GM23248 (cell line): Measurements from ENCODE around the gene ACOD1. TPM values are rescaled to one million over a fixed set of nuclear protein-coding genes. Genes with fewer than 3 reads are reported as not detected.
A peak's percentile ranks its signal among the peaks of the same experiment; 100 is the strongest.
"Not testable (repeated sequence)": the region's sequence is repeated elsewhere in the genome, so short reads cannot be mapped to it uniquely, and the experiment has no call there.

Experiments
- DNase-seq: peaks from one replicate; pipeline ENCODE4 v3.0.0-alpha.2; 2015
- H2AFZ ChIP-seq: fragments of 200-600 bp; sonication (generic); 2 replicates; pipeline ENCODE4 v1.6.1; 2016; ENCODE audit warnings: antibody characterized with exemption
- H3F3A ChIP-seq: fragments of 200-600 bp; sonication (generic); 2 replicates; pipeline ENCODE4 v1.6.1; 2016; ENCODE audit warnings: mild to moderate bottlenecking, antibody characterized with exemption, mixed run types; ENCODE audit not compliant: insufficient read depth
- H3K27ac ChIP-seq: fragments of 200-600 bp; sonication (generic); 2 replicates; pipeline ENCODE4 v1.5.1; 2016; ENCODE audit warnings: mild to moderate bottlenecking
- H3K27me3 ChIP-seq: fragments of 200-600 bp; sonication (generic); replicated peaks from 2 replicates; pipeline ENCODE4 v1.6.1; 2016; ENCODE audit warnings: mild to moderate bottlenecking; ENCODE audit not compliant: insufficient read depth
- H3K36me3 ChIP-seq: fragments of 200-600 bp; sonication (generic); 2 replicates; pipeline ENCODE4 v1.6.1; 2016; ENCODE audit warnings: low read depth, mild to moderate bottlenecking
- H3K4me1 ChIP-seq: fragments of 200-600 bp; sonication (generic); 2 replicates; pipeline ENCODE4 v1.6.1; 2016; ENCODE audit warnings: mild to moderate bottlenecking; ENCODE audit not compliant: insufficient read depth
- H3K4me2 ChIP-seq: fragments of 200-600 bp; sonication (generic); one replicate; pipeline ENCODE4 v1.6.1; 2016; ENCODE audit warnings: mild to moderate bottlenecking; ENCODE audit not compliant: unreplicated experiment
- H3K4me3 ChIP-seq: fragments of 200-600 bp; sonication (generic); 2 replicates; pipeline ENCODE4 v1.5.1; 2016; ENCODE audit warnings: mild to moderate bottlenecking
- H3K79me2 ChIP-seq: fragments of 200-600 bp; sonication (generic); 2 replicates; pipeline ENCODE4 v1.6.1; 2016; ENCODE audit warnings: mild to moderate bottlenecking; ENCODE audit not compliant: insufficient read depth
- H3K9ac ChIP-seq: fragments of 200-600 bp; sonication (generic); 2 replicates; pipeline ENCODE4 v1.6.1; 2016; ENCODE audit warnings: mild to moderate bottlenecking
- H3K9me2 ChIP-seq: fragments of 200-600 bp; sonication (generic); 2 replicates; pipeline ENCODE4 v1.6.1; 2016; ENCODE audit warnings: mixed run types, mild to moderate bottlenecking, moderate library complexity; ENCODE audit not compliant: insufficient read depth
- H3K9me3 ChIP-seq: fragments of 200-600 bp; sonication (generic); one replicate; pipeline ENCODE4 v1.6.1; 2017; ENCODE audit warnings: low read depth
- H4K20me1 ChIP-seq: fragments of 200-600 bp; sonication (generic); 2 replicates; pipeline ENCODE4 v1.6.0; 2016; ENCODE audit not compliant: insufficient read depth
- EZH2 ChIP-seq: fragments of 200-600 bp; sonication (generic); IDR thresholded peaks from 2 replicates; pipeline ENCODE4 v1.6.1; 2018; ENCODE audit warnings: antibody characterized with exemption, mild to moderate bottlenecking; ENCODE audit not compliant: insufficient read depth, poor library complexity, severe bottlenecking
- EZH2phosphoT487 ChIP-seq: fragments of 200-600 bp; sonication (generic); IDR thresholded peaks from 2 replicates; pipeline ENCODE4 v1.6.1; 2018; ENCODE audit warnings: antibody characterized with exemption, moderate library complexity, mild to moderate bottlenecking, low read depth; ENCODE audit not compliant: insufficient read depth
- WGBS, 2 experiments: methylation state at CpG; one replicate each; pipeline ENCODE4 v1.1.6; 2015 to 2017; ENCODE audit warnings: low lambda C conversion rate in 2 of 2, low coverage in 1 of 2; ENCODE audit errors: missing lambda C conversion rate in 2 of 2; 5-methylcytosine and 5-hydroxymethylcytosine counted together
- in situ Hi-C: fragments of 300-500 bp; cut with MboI; formaldehyde crosslinking; loops from 2 replicates; pipeline ENCODE4 v1.15.0; 2020
- polyA plus RNA-seq: library from polyadenylated mRNA; unstranded; fragments of >200 nt; fragmentation: Nextera tagmentation; extraction: Ambion mirVana; gene quantifications from 2 replicates; pipeline ENCODE4 v1.2.1, GENCODE V29; 2016
- total RNA-seq: library from RNA; depleted of rRNA; stranded (reverse); fragments of >200 nt; shearing (Covaris generic); gene quantifications from 2 replicates; pipeline ENCODE4 v1.2.3, GENCODE V29; 2014

Gene ACOD1
- total and polyA plus RNA-seq, 2 experiments from 2014 or later: not detected

DNA sequence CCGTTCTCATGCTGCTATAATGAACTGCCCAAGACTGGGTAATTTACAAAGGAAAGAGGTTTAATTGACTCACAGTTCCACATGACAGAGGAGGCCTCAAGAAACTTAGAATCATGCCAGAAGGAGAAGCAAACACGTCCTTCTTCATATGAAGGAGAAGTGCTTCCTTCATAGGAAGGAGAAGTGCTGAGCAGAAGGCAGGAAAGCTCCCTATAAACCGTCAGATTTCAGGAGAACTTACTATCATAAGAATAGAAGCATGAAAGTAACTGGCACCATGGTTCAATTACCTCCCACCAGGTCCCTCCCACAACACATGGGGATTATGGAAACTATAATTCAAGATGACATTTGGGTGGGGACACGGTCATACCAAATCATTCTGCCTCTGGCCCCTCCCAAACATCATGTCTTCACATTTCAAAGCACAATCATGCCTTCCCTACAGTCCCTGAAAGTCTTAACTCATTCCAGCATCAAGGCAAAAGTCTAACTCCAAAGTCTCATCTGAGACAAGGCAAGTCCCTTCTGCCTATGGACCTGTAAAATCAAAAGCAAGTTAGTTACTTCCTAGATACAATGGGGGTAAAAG is 10.6 kb downstream of the ACOD1 start:
- Histone ChIP-seq H3K79me2 (no peaks in the 10 kb centered on the region), H2AFZ (no peak overlapping the region), H3K4me2 (no peak overlapping the region), H3K36me3 (no peaks in the 10 kb centered on the region), H4K20me1 (no peaks in the 10 kb centered on the region), H3K27me3 (no peaks in the 10 kb centered on the region), H3K4me1 (no peaks in the 10 kb centered on the region), H3K27ac (no peak overlapping the region), H3K9me2 (no peaks in the 10 kb centered on the region), H3F3A (no peaks in the 10 kb centered on the region), H3K9ac (no peak overlapping the region), H3K4me3 (no peak overlapping the region), H3K9me3 (no peaks in the 10 kb centered on the region)
- in situ Hi-C loops: no loop called here
- no peak for TF ChIP-seq EZH2
- no peak for TF ChIP-seq EZH2phosphoT487
- WGBS, 2 experiments: 48 to 59% methylated on average over 4 of the region's 4 CpGs
- no peak for DNase-seq

- H3K27me3 ChIP-seq, H3K4me3 ChIP-seq, H2AFZ ChIP-seq, H3F3A ChIP-seq, H3K79me2 ChIP-seq, H3K9me3 ChIP-seq, H4K20me1 ChIP-seq, in situ Hi-C loops, H3K9ac ChIP-seq, H3K9me2 ChIP-seq, H3K27ac ChIP-seq, H3K4me2 ChIP-seq, H3K4me1 ChIP-seq, H3K36me3 ChIP-seq, DNase-seq: not testable (repeated sequence)
Observed at GRCh38 chr13:76959734-76960133, 11.4 kb downstream of the ACOD1 start.

DNA sequence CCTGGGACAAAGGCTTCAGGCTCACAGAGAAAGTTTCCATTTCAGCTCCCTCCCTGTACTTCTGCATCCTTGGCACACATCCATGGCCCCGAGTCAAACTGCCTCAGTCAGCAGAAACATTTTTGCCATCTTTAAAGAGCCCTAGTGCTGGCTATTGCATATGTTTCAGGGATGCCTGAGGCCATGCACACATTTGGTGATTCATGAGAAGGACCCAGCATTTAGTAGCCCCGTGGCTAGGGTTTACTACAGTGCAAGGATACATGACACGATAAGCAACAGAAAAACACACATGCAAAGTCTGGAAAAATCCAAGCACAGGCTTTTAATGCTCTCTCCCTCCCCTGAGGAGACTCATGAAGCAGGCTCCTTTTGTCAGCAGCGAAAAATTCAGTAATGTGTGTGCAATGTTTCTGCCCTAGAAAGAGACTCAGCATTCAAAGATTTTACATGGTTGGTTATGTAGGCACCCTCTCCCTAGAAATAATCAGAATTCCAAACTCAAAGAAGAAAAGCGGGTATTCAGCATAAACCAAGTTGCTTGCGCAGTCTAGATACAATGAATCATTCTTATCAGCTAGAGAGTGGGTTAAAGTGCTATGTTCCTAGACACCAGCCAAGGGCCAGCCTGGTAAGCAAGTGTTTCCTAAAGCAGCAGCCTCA is 17.6 kb downstream of the ACOD1 start:
- H3K4me2 ChIP-seq: peak overlapping the region; percentile 52
- TF ChIP-seq EZH2phosphoT487 (no peak), EZH2 (no peak)
- no peak overlapping the region for H3K4me3 ChIP-seq
- no peaks in the 10 kb centered on the region for H3K79me2 ChIP-seq
- WGBS, 2 experiments: 28% methylated on average over 6 of the region's 6 CpGs
- H3K36me3 ChIP-seq: no peaks in the 10 kb centered on the region
- H3K27ac ChIP-seq: no peak overlapping the region
- in situ Hi-C loops: no loop called here
- no peaks in the 10 kb centered on the region for H4K20me1 ChIP-seq
- H3K9me2 ChIP-seq: no peaks in the 10 kb centered on the region
- H2AFZ ChIP-seq: peak overlapping the region; percentile 5
- no peak overlapping the region for H3K9ac ChIP-seq
- DNase-seq: peak; percentile 78
- H3K27me3 ChIP-seq: no peaks in the 10 kb centered on the region
- no peaks in the 10 kb centered on the region for H3K9me3 ChIP-seq
- peaks cover 11% of the 10 kb centered on the region; the same call in 1 of the 2 replicates for H3F3A ChIP-seq
- H3K4me1 ChIP-seq: peaks cover 11% of the 10 kb centered on the region

DNA sequence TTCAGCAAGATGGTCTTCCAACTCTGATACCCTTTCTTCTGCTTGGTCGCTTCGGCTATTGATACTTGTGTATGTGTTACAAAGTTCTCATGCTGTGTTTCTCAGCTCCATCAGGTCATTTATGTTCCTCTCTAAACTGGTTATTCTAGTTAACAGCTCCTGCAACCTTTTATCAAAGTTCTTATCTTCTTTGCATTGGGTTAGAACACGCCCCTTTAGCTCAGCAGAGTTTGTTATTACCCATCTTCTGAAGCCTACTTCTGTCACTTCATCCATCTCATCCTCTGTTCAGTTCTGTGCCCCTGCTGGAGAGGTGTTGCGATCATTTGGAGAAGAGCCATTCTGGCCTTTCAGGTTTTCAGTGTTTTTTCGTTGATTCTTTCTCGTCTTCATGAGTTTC is 18.7 kb downstream of the ACOD1 start:
- no peaks in the 10 kb centered on the region for H3K9me2 ChIP-seq
- no peak overlapping the region for H3K27ac ChIP-seq
- H3K9ac ChIP-seq: no peak overlapping the region
- H3K27me3 ChIP-seq: no peaks in the 10 kb centered on the region
- H2AFZ ChIP-seq: no peak overlapping the region
- no peaks in the 10 kb centered on the region for H4K20me1 ChIP-seq
- H3K4me1 ChIP-seq: peaks cover 11% of the 10 kb centered on the region
- no peaks in the 10 kb centered on the region for H3K9me3 ChIP-seq
- peaks cover 11% of the 10 kb centered on the region; the same call in 1 of the 2 replicates for H3F3A ChIP-seq
- H3K36me3 ChIP-seq: no peaks in the 10 kb centered on the region
- no peak for TF ChIP-seq EZH2phosphoT487
- no peak for TF ChIP-seq EZH2
- no peak overlapping the region for H3K4me3 ChIP-seq
- H3K79me2 ChIP-seq: no peaks in the 10 kb centered on the region
- H3K4me2 ChIP-seq: no peak overlapping the region
- DNase-seq: no peak
- WGBS, 2 experiments: 92 to 93% methylated on average over 6 of the region's 6 CpGs
- in situ Hi-C loops: no loop called here

DNA sequence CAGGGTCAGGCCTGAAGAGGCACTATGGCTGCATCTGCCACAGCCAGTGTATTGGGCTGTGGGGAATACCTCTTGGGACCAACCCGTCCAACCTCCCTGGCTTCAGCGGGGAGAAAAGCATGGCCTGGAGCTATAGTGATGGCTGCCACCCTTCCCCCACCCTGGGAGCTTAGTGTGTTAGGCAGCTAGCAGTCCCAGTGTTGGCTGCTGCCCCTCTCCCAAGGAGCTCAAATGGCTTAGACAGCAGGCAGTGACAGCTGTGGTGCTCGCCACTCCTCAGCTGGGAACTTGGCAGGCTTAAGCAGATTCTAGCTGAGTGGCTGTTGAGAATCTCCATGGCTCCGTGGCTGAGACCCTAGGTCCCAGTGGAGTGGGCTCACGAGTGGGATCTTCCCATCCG is 19.7 kb downstream of the ACOD1 start:
- H2AFZ ChIP-seq: no peak overlapping the region
- no peaks in the 10 kb centered on the region for H3K79me2 ChIP-seq
- no peak overlapping the region for H3K9ac ChIP-seq
- H3K9me3 ChIP-seq: no peaks in the 10 kb centered on the region
- H3K4me3 ChIP-seq: no peak overlapping the region
- TF ChIP-seq EZH2phosphoT487 (no peak), EZH2 (no peak)
- H3K27me3 ChIP-seq: no peaks in the 10 kb centered on the region
- no peak overlapping the region for H3K27ac ChIP-seq
- WGBS, 2 experiments: 60 to 73% methylated on average over 6 of the region's 6 CpGs
- H4K20me1 ChIP-seq: no peaks in the 10 kb centered on the region
- no peaks in the 10 kb centered on the region for H3K9me2 ChIP-seq
- H3K4me2 ChIP-seq: no peak overlapping the region
- no peaks in the 10 kb centered on the region for H3K36me3 ChIP-seq
- H3F3A ChIP-seq: peaks cover 11% of the 10 kb centered on the region; the same call in 1 of the 2 replicates
- in situ Hi-C loops: no loop called here
- DNase-seq: no peak
- H3K4me1 ChIP-seq: peaks cover 11% of the 10 kb centered on the region
